NCI-H524 treated with DMSO at 0.1 percent for 48 hours (cell line): Measurements from ENCODE around the gene FAM53B.

Source experiments
- DNase-seq: peaks from one replicate; lab custom pipeline; 2025; lab: John Stamatoyannopoulos, UW

FAM53B gene

DNA sequence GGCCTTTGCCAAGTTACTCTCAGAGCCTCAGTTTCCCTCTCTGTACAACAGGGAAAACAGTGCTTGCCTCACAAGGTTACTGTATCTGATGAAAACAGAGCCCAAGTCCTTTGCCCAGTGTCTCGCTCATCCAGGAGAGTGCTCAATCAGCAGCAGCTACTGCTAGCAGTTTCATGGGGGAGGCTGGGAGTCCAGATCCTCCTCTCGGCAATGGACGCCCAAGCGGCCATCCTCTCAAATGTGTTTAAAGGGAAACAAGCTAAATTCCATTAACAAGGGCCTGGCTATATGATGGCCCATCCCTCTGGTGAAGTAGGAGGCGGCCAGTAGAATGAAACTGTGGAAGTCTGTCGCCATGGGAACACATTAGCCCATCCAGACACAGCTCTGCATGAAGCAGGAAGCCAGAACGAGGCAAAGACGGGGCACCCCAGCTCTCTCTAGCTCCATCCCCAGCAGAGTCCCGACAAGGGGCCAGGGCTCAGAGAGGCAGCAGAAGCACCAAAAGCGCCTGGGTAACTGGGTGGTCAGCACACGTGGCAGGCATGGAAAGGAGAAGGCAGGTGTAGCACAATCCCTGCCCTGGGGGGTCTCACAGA lies 35.2 kb downstream of the FAM53B start:
- no peak for DNase-seq

DNA sequence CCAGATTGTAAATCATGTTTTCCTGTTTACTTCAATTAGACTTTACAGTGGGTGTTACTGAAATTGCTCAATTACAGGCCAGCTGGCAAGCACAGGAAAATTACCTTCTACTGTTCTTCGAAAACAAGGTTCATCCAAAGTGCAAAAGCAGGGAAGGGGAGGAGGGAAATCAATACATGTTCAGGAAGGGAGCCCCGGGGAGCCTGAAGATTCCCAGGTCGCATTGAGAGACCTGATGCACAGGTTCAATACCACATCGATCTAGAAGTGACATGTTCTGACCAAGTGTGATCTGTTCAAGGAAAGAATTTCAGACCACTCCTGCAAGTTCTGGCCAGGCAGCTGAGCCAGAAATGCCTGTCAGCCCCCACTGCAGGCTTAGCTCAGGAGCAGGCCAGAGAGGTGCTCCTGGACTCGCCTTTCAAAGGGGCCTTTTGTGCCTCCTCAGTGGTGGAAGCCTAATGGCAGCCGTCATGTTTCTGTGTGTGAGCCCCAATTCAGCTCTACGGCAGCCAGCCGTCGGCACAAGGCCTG lies 35.9 kb downstream of the FAM53B start:
- DNase-seq, result no peak

DNA sequence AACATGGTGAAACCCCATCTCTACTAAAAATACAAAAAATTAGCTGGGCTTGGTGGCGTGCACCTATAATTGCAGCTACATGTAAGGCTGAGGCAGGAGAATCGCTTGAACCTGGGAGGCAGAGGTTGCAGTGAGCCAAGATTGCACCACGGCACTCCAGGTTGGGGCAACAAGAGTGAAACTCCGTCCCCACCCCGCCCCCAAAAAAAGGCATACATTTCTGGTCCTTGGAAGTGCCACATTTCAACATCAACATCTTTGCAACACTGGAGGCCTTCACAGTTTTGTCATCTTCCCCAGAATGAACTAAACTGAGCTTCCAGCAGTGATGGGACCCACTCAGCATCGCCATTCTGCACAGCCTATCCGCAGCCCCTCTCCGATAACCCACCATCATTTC lies 36.6 kb downstream of the FAM53B start:
- DNase-seq, result no peak

DNA sequence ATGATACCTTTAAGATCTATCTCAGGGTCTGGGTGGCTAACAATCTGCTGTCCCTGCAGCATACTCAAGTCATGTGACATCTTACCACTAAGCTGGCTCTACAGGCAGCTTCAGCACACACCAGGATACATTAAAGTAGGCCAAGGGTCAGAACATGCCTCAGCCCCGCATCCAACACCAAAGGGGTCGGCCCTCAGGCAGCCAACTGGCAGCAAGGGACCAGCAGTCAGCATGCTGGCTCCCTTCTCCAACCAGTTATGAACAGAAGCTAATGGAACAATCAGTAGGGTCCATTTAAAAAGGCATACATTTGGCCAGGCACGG lies 37.1 kb downstream of the FAM53B start:
- DNase-seq, result no peak

DNA sequence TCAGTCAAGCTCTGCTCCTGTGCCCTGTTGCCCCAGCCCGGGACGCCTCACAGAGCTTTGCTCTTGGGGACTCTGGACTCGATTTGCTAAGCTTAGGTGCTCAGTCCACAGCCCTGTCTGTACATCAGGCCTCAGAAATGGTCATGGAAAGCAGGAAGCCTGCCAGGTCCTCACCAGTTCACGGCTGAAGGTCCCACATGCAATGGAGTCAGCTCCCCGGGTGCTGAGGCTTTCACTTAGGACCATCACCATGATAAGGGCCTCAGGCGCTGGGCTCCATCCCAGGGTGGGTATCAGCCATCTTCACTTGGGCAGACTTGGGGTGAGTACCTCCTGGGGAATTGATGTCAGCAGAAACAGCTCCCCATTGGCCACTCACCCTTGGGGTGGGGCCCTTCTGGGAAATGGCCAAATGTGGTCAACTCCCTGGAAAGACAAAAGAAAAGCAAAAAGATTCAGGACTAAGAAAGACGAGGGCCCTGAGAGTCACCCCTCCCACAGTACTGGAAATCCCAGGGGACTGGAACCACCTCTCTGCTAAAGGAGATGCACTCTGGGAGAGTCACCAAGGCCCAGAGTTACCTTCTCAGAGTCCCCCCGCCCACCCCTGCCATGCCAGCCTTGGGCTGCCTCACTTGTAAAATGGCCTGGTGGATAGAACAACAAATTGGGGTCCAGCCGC lies 37.6 kb downstream of the FAM53B start:
- DNase-seq, result no peak

DNA sequence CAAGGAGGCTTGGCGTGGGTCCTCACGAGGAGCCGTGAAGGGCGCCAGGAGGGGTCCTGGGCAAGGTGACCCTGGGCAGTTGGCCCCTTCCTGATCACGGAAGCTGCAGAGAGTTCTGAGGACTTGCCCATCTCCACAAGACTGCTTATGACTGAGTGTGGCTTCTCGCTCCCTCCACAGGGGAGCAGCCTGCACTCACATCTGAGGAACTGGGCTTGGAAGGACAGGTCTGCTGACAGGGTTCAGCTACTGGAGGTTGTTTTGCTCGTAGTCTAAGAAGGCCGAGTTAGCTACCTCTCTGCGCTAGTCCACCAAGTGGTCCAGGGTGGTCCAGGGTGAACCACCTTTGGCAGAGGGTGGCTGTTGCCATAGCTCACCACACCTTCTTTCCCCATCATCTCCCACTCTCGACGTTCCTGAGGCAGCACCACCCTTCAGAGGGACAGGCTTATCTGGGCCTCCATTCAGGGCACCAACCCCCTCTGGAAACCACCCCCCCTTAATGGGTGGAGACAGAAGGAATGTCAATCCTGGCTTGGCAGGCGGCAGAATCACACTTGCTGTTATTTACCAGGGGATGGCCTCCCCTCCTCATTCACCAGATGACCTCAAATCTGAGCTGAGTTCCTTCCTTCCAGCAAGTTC lies 38.2 kb downstream of the FAM53B start:
- DNase-seq, result no peak

DNA sequence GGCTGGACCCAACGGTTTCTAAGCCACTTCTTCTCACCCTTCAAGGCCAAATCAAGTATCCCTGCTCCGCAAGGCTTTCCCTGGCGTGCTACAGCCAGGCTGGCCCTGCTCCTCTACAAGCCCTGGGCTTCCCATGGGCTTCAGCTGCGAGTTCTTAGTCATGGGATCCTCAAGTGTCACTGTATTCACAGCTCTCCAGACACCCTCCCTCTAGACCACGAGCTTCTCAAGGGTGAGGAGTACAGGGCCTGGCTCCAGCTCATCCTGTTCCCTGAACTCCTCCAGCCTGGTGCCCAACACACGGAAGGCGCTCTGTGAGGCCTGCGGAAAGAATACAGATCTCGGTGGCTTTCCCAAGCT lies 38.8 kb downstream of the FAM53B start:
- DNase-seq, result no peak

DNA sequence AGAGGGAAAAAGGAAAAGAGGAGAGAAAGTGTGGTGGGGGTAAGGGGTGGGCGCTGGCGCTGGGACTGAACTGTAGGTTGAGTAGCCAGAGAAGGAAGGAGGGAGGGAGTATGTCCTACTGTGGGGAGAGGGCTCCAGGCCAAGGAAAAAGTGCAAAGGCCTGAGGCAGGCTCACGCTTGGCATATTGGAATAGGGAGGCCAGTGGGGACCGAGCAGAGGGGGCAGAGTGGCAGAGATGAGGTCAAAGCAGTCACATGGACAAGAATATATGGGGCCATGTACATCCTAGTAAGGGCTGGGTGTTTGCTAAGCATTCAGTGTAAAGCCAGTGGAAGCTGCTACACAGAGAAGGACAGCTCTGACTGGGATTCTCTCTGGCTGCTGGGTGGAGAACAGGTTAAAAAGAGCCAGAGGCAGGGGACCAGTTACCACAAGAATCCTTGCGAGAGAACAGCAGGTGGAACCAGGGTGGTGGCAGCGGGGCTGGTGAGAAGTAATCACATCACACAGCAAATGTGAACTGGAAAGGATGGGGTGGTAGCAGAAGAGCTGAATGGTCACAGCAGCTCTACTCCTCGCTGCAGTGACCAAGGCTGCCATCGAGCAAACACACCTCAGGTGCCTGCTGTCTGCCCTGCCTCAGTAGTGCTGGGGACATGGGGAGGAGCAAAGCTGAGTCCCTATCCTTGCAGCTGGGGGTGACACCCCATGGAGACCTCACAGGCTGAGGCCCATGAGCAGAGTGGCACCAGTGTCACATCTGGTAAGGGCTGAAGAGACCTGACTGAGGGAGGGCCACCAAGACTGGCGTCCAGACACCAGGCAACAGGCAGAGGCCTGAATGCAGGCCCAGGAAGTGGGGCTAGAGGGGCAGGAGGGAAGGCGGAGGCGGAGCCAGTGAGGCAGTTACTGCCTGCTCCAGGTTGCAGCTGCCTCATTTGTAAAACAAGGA lies 39.5 kb downstream of the FAM53B start:
- no peak for DNase-seq

DNA sequence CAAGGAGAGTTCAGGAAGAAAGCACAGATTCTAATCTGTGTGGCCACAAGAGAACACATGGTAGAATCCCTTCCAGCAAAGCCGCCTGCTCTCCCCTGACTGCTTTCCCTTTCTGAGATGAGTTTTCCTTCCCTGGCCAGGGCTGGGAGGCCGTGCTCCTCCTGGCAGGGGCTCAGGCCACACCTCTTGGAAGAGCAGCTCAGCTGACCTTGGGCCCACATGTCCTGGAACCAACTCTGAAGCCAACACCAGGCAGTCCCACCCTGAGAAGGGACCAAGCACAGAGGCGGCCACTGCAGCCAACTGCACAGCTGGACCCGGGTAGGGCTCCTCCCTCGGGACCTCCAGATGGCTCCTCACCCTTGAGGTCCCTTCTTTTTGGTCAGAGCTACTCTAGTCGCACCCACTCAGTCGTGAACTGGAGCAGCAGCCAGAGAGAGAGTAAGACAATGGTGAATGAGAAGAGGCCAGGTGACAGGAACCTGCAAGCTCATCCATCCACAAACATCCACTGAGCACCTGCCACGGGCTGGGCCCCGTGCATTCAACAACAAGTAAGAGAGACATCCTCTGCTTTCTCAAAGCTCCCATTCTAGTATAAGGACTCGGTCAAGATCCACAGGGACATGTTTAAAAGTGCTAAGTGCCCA lies 40.3 kb downstream of the FAM53B start:
- no peak for DNase-seq

DNA sequence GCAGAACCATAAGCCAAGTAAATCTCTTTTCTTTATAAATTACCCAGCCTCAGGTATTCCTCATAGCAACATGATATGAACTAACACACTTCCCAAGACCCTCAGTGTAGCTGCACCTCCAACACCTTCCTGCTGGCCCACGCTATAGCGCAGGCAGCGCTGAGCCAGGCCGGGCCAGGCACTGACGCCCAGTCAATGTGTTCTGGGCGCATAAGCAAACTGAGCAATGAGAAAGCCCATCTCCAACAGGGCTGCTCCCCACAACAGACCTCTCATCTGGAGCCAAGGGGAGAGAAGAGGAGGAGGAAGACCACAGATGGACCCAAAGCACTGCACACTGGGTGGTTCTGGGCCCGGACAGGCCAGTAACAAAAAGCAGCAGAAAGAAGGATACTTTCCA lies 40.8 kb downstream of the FAM53B start:
- DNase-seq, result no peak

DNA sequence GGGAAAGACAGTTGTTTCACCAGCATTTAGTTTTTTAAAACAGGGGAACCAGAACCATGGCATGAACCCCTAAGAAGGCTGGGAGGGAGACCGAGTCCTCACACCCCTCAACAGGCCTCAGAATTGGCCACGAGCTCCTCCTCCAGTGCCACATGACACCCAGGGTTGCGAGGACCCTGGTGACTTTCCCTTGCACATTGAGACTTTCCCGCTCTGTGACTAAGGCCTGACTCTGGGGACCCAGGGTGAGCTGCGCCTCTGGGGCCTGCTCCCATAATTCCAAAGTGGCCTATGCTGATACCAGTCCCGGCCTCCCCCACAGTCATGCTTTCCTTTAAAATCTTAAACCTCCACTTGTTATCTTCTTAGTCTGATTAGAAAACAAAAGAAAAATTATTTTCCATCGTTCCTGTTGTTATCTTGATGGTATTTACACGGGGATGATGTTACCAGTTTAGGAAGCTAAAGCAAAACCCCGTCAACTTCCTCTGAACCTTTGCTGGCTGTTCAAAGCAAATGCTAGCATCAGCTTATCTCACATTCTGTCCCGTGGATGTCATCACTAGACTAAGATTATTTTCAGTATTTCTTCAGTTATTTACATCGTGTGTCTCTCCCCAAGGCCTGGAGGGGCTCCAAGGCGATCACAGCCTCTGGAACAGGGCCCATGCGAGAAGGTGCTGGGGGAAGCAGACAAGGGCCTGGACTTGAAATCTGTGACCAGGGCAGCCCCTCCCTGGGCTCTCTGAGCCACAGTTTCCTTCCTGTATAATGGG lies 42.1 kb downstream of the FAM53B start:
- no peak for DNase-seq

DNA sequence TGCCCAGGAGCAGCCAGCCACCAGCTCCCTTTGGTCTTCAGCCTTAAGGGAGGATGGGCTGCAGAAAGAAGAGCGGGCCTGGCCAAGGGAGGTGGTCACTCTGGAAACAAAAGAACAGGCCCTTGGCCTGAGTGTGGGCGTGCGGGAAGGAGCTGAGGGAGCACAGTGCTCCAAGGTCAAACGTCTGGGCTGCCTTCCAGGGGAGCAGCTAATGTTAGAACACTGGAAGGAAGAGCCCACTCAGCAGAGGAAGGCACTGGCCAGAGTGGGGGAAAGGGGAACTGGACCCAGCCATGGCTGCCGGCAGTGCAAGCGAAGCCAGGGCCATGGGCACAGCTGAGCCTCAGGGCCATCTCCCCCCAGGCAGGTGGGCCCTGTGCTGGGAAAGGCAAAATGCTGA lies 42.7 kb downstream of the FAM53B start:
- no peak for DNase-seq

DNA sequence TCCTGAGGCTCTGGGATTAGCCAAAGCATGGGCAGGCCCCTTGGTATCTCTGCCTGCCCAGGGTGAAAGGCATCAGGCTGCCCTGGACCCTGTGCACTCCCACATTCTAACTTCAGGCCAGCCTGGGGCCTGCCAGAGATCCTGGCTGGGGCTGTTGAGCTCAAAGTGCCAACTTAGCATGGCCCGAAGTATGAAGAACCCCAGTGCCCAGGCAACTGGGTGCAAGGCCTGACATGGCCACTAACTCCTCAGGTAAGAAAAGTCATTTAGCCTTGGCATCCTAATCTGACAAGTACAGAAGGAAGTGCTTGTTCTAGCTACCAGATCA lies 43.2 kb downstream of the FAM53B start:
- no peak for DNase-seq

DNA sequence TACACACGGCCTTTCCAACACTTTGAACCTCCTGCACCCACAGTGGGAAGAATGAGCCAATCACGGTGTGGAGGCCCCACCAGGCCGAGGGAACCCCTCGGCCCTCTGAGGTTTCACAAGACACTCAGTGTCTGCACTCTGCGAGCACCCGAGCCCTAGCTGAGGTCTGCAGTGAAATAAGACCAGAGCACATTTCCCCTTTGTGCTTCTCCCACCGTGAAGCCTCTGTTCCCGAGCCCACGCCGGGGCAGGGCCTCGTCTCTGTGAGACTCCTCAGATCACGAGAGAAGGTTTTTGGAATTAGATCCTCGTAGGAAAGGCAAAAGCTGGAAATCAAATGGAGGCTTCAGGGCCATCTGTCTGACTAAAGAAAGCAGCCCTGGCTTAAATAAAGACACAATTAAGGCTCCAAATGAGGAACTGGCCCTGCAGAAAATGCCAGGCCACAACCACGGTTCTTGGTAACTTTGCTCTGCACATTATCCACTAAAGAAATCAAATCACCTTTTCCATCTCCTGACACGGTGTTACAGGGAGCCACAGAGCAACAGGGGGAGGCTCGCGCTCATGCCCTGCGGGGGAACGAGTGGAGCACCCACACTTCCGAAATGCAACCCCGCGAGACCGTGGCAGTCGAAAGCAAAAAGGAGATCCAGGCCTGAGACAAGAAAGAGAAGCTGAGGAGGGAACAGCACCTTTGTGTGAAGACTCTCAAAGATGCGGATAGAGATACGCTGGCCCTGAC lies 43.7 kb downstream of the FAM53B start:
- no peak for DNase-seq

DNA sequence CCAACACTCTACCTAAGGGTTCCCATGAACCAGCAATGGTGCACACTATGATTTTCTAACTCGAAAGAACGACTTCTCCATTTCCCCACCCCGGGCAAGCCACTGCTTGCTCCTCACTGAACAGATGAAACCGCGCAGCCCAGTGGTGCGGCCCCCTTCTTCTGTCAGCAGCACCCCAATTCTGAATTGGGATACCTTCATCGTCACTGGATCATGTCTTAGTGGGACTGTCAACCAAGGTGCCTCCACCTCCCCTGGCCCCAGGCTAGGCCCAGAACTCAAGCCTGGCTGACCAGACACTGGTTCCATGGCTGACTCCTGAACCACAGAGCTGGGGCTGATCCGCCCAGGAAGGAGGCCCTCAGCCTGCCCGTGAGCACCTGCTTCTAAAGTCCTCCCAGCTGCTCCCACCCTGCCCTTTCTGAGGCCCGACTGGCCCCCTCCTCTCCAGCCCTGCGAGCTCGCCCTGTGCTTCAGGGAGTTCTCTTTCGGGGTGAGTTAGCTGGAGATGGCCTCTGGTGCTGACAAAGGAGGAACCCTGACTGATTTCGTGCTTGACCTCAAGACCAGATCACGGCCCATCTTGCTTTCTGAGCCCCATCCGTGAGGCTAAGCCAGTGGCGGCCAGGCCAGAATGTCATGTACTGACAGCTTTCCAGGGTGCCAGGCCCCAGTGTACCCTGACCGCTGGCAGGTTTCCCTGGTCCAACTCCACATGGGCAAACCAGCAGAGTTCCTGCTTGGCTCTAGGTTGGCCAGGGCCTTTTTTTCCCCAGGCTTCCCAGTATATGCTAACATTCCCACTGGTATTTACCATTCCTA lies 44.5 kb downstream of the FAM53B start:
- no peak for DNase-seq

DNA sequence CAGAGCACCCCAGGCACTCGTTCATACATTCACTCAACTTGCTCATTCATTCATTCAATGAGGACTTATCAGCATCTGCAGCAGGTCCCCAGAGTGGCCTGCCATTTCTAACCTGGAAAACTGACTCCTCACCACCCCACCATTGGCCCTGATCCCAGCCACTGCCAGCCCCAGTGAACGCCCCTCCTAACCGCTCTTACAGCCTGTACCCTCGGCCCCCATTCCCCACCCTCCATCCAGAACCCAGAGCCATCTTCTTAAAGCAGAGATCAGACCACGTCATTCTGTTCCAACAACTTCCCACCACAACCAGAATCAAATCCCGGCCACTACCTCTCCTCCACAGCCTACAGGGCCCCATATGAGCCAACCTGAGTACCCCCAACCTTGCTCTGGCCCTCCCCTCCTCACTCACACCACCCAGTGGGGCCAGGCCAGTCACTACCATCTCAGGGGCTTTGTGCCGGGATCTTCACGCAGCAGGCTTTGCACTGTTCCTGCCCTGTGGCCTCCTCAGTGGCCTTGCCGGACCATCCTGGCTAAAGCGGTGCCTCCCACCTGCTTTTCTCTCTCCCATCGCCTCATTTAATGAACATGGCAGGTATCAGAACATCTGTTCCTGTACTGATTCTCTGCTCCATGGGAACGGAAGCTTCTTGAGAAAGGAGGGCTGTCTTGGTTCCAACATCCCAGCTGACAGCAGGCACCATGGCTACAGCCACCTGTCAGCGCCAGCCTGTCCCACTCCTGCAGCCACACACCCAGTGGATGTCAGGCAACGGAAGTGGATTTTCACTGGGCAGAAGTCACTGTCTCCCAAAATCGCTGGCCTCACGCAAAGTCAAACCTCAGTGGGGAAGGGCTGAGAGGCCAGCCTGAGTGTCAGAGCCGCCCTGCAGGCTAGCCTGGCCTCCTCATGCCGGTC lies 45.4 kb downstream of the FAM53B start:
- DNase-seq, result peak; percentile 4

DNA sequence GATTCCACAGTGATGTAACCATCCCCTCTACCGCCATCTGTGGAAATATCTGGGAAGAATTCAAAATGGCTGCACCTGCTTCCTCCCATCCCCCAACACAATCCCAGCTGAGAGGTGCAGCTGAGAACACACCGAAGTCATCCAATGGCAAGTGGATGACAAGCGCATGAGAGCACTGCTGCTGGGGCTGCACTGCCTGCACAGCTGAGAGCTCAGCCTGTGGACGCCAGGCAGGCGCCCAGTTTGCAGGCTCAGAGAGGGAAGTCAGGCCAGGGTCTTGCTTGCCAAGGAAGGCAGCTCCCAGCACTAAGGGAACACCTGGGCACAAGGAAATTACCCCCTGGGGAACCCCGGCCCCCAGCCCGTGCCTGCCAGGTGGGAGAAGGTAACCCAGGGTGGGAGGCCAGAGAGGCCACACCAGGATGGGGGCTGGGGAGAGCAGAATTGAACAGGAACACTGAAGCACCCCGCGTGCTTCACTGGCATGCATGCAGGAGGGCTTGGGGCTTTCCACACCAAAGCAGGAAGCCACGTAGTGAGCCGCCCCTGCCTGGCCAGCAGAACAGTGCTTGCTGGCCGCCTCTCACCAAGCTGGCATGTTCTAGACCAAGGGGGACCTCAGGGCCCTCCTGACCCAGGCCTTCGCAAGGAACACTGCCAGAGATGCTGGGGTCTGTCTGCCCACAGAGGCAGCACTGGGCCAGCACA lies 46.2 kb downstream of the FAM53B start:
- DNase-seq, result no peak

DNA sequence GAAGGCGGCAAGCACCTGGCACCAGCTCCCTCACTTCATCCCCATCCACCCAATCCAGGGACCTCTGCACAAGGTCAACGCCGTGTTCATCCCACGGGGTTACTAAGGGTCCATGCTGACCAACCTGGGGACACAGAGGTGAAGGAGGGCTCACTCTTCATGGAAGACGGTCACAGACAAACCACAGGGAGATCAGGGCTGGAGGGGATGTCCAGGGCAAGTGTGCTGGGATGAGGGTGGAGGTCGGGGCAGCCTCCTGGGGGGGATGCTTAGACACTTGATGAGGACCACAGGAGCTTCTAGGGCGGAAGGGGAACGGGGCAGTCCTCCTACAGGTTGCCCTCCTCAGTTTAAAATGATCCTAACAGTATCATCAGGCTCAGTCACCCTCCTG lies 46.7 kb downstream of the FAM53B start:
- no peak for DNase-seq
